Caco-2 (cell line): ENCODE data around the gene CDK17. TPM values are rescaled to one million over a fixed set of nuclear protein-coding genes. Genes with fewer than 3 reads are reported as not detected.
A peak's percentile ranks its signal among the peaks of the same experiment; 100 is the strongest.

Source experiments
- BruUV-seq: library from RNA; stranded (reverse); fragments of 400-500 nt; replicated peaks from 2 replicates; lab custom pipeline; 2021; lab: Mats Ljungman, UMichigan
- CTCF ChIA-PET: fragments of 300-600 bp; sonication (Branson Sonifier 250); formaldehyde crosslinking; loops from one replicate; lab custom pipeline; 2022; ENCODE audit warnings: antibody characterized with exemption; lab: Charles Lee
- POLR2A ChIA-PET: fragments of 300-600 bp; sonication (Branson Sonifier 250); formaldehyde crosslinking; loops from one replicate; lab custom pipeline; 2022; ENCODE audit warnings: antibody characterized with exemption; lab: Charles Lee
- DNase-seq, 2 experiments: peaks; one replicate each; pipeline versions ENCODE4 v3.0.0 to v3.0.0-alpha.2; 2020 to 2022
- H3K27me3 ChIP-seq: replicated peaks from 2 replicates; pipeline ENCODE4 v1.6.0; 2011; ENCODE audit warnings: low read length; ENCODE audit not compliant: control insufficient read depth, insufficient read depth
- H3K36me3 ChIP-seq: 2 replicates; pipeline ENCODE4 v1.5.1; 2011; ENCODE audit warnings: low read length; ENCODE audit not compliant: control insufficient read depth, insufficient read depth
- H3K4me1 ChIP-seq: fragments of 250-450 bp; sonication (Bioruptor Pico); 2 replicates; pipeline ENCODE4 v1.5.1; 2020; ENCODE audit warnings: mild to moderate bottlenecking
- H3K4me3 ChIP-seq: 2 replicates; pipeline ENCODE4 v1.5.1; 2011; ENCODE audit warnings: low read depth, mild to moderate bottlenecking, control low read depth, low read length
- H3K9me3 ChIP-seq: fragments of 250-450 bp; sonication (Bioruptor Pico); 2 replicates; pipeline ENCODE4 v1.5.1; 2020; ENCODE audit warnings: mild to moderate bottlenecking, moderate library complexity
- H3K27ac Mint-ChIP-seq: one replicate; pipeline ENCODE4 v1.8.0; 2022; ENCODE audit warnings: mixed read lengths; ENCODE audit not compliant: unreplicated experiment
- H3K27me3 Mint-ChIP-seq: one replicate; pipeline ENCODE4 v1.8.0; 2022; ENCODE audit warnings: mixed read lengths; ENCODE audit not compliant: insufficient read depth, unreplicated experiment
- H3K36me3 Mint-ChIP-seq: one replicate; pipeline ENCODE4 v1.8.0; 2022; ENCODE audit warnings: mild to moderate bottlenecking, mixed read lengths; ENCODE audit not compliant: insufficient read depth, unreplicated experiment
- H3K4me1 Mint-ChIP-seq: one replicate; pipeline ENCODE4 v1.8.0; 2022; ENCODE audit warnings: low read depth, mixed read lengths; ENCODE audit not compliant: unreplicated experiment
- H3K4me3 Mint-ChIP-seq: one replicate; pipeline ENCODE4 v1.8.0; 2022; ENCODE audit warnings: mild to moderate bottlenecking, moderate library complexity, mixed read lengths; ENCODE audit not compliant: unreplicated experiment
- H3K9me3 Mint-ChIP-seq: one replicate; pipeline ENCODE4 v1.8.0; 2022; ENCODE audit warnings: mixed read lengths; ENCODE audit not compliant: unreplicated experiment
- CTCF ChIP-seq, 2 experiments: fragments of 200-600 bp in 1 of 2; IDR thresholded peaks; 1 replicate in 1 of 2; 2 replicates in 1 of 2; pipeline versions ENCODE4 v1.5.1 to v1.8.0; 2011 to 2022; ENCODE audit warnings: antibody characterized with exemption in 1 of 2, control low read depth in 1 of 2, inconsistent platforms in 1 of 2, low read depth in 1 of 2, low read length in 1 of 2, mild to moderate bottlenecking in 1 of 2, moderate library complexity in 1 of 2; ENCODE audit not compliant: insufficient read depth in 1 of 2, severe bottlenecking in 1 of 2, unreplicated experiment in 1 of 2
- intact Hi-C: fragments of 100-400 bp; cut with micrococcal nuclease; formaldehyde crosslinking; loops from one replicate; pipeline ENCODE4 v1.10.0; 2022; ENCODE audit not compliant: unreplicated experiment
- total RNA-seq: library from RNA; stranded (reverse); gene quantifications from 2 replicates; pipeline ENCODE4 v1.2.3, GENCODE V29; 2022

The CDK17 gene
- total RNA-seq, 1 experiment from 2014 or later = 11.7 TPM

GRCh38 chr12:96416033-96416799 lies 16.0 kb upstream of the CDK17 start:
- CTCF ChIA-PET = interaction anchor here (0.7 kb wide), 1 partner anchor 14 kb away, joined by 4 read pairs; no protein-coding TSS in a partner anchor
- TF ChIP-seq CTCF (IDR thresholded peaks at IDR 0.05; ENCODE audit: insufficient read depth in 1 of 2, low read depth in 1 of 2, low read length in 1 of 2, severe bottlenecking in 1 of 2, unreplicated experiment in 1 of 2) = no peak
- no peaks in the 10 kb centered on the region for H3K36me3 ChIP-seq
- POLR2A ChIA-PET = no interaction called here
- Mint-ChIP-seq H3K4me3 (peak overlapping the region; percentile 64), H3K36me3 (no peaks in the 10 kb centered on the region), H3K27me3 (no peaks in the 10 kb centered on the region), H3K4me1 (no peaks in the 10 kb centered on the region), H3K9me3 (no peaks in the 10 kb centered on the region), H3K27ac (peak overlapping the region; percentile 71)
- intact Hi-C loops = loop anchor here (1.0 kb wide), 1 partner anchor 15 kb away; no protein-coding TSS in a partner anchor
- peaks cover 8% of the 10 kb centered on the region for H3K4me1 ChIP-seq
- H3K27me3 ChIP-seq = no peaks in the 10 kb centered on the region
- H3K4me3 ChIP-seq = peak overlapping the region; percentile 19; the same call in 1 of the 2 replicates
- TSS peak; percentile 86 for BruUV-seq
- peak in 1 of 2 experiments; percentile 41 for DNase-seq
- H3K9me3 ChIP-seq = no peaks in the 10 kb centered on the region

- BruUV-seq = no TSS peak
- H3K4me1 Mint-ChIP-seq = no peaks in the 10 kb centered on the region
- no peaks in the 10 kb centered on the region for H3K36me3 Mint-ChIP-seq
- H3K9me3 ChIP-seq = no peaks in the 10 kb centered on the region
- no peak for DNase-seq
- POLR2A ChIA-PET = interaction anchor here (0.6 kb wide), 1 partner anchor 8 kb away, joined by 3 read pairs; no protein-coding TSS in a partner anchor
- no peak overlapping the region for H3K27ac Mint-ChIP-seq
- H3K27me3 Mint-ChIP-seq = no peaks in the 10 kb centered on the region
- intact Hi-C loops = no loop called here
- CTCF ChIA-PET = no interaction called here
- no peak overlapping the region for H3K4me3 Mint-ChIP-seq
- H3K4me1 ChIP-seq = peaks cover 8% of the 10 kb centered on the region
- H3K4me3 ChIP-seq = no peak overlapping the region
- no peaks in the 10 kb centered on the region for H3K9me3 Mint-ChIP-seq
- TF ChIP-seq CTCF (IDR thresholded peaks at IDR 0.05; ENCODE audit: insufficient read depth in 1 of 2, low read depth in 1 of 2, low read length in 1 of 2, severe bottlenecking in 1 of 2, unreplicated experiment in 1 of 2) = no peak
- no peaks in the 10 kb centered on the region for H3K27me3 ChIP-seq
- no peaks in the 10 kb centered on the region for H3K36me3 ChIP-seq
These were observed 14.4 kb upstream of the CDK17 start for GRCh38 chr12:96414637-96415036.

- DNase-seq = no peak
- Mint-ChIP-seq H3K27me3 (no peaks in the 10 kb centered on the region), H3K9me3 (no peaks in the 10 kb centered on the region), H3K36me3 (no peaks in the 10 kb centered on the region), H3K4me3 (no peak overlapping the region), H3K4me1 (no peaks in the 10 kb centered on the region), H3K27ac (no peak overlapping the region)
- no peak overlapping the region for H3K4me3 ChIP-seq
- no TSS peak for BruUV-seq
- H3K9me3 ChIP-seq = no peaks in the 10 kb centered on the region
- ChIA-PET POLR2A (no interaction called here), CTCF (no interaction called here)
- intact Hi-C loops = no loop called here
- no peak for TF ChIP-seq CTCF (IDR thresholded peaks at IDR 0.05; ENCODE audit: insufficient read depth in 1 of 2, low read depth in 1 of 2, low read length in 1 of 2, severe bottlenecking in 1 of 2, unreplicated experiment in 1 of 2)
- H3K27me3 ChIP-seq = no peaks in the 10 kb centered on the region
- no peaks in the 10 kb centered on the region for H3K36me3 ChIP-seq
- H3K4me1 ChIP-seq = peaks cover 8% of the 10 kb centered on the region
These were observed 12.2 kb upstream of the CDK17 start for GRCh38 chr12:96412431-96412830.
